Psoas muscle (tissue), 8 donors: ENCODE results near the gene ARHGAP12. TPM values are rescaled to one million over a fixed set of nuclear protein-coding genes. Genes with fewer than 3 reads are reported as not detected.

Experiments
- ATAC-seq, 4 donors: fragments of 200-7000 bp; cut with Tn5 transposase; one replicate each; pipeline ENCODE4 v1.9.1; 2020; ENCODE audit warnings: moderate library complexity in 3 of 4, mild to moderate bottlenecking in 2 of 4
- DNase-seq, 2 donors: peaks; one replicate each; pipeline ENCODE4 v3.0.0-alpha.2; 2020
- H3K27ac ChIP-seq: fragments of 200-600 bp; one replicate; pipeline ENCODE4 v1.8.0; 2022
- H3K27me3 ChIP-seq, 3 donors: fragments of 200-600 bp in 1 of 3; one replicate each; pipeline versions ENCODE4 v1.6.1 to v1.8.0; 2013 to 2022; ENCODE audit warnings: low read length in 2 of 3, mild to moderate bottlenecking in 2 of 3, moderate library complexity in 1 of 3; ENCODE audit not compliant: insufficient read depth in 3 of 3
- H3K36me3 ChIP-seq, 2 donors: fragments of 200-600 bp in 1 of 2; one replicate each; pipeline versions ENCODE4 v1.6.1 to v1.8.0; 2013 to 2022; ENCODE audit warnings: low read depth in 1 of 2, mild to moderate bottlenecking in 1 of 2, moderate library complexity in 1 of 2; ENCODE audit not compliant: insufficient read depth in 1 of 2
- H3K4me1 ChIP-seq: fragments of 200-600 bp; one replicate; pipeline ENCODE4 v1.8.0; 2022
- H3K4me3 ChIP-seq: fragments of 200-600 bp; one replicate; pipeline ENCODE4 v1.8.0; 2022; ENCODE audit warnings: mild to moderate bottlenecking
- H3K9me3 ChIP-seq: fragments of 200-600 bp; one replicate; pipeline ENCODE4 v1.8.0; 2022
- WGBS, 3 donors: extraction: QIAGEN DNeasy Blood & Tissue Kit; methylation state at CpG; one replicate each; pipeline versions ENCODE4 v1.1.6 to v1.1.7; 2013; 5-methylcytosine and 5-hydroxymethylcytosine counted together
- intact Hi-C, 2 donors: fragments of 100-400 bp; cut with DNase I; formaldehyde crosslinking; loops; one replicate each; pipeline versions ENCODE4 v1.11.0 to v1.14.2; 2022
- long read RNA-seq, 2 donors: library from polyadenylated mRNA; unstranded; transcript quantifications; one replicate each; pipeline ENCODE4 v2.0.0, GENCODE V29; 2021
- polyA plus RNA-seq, 3 donors: library from polyadenylated mRNA; stranded (reverse); fragments of 200-250 nt; gene quantifications; one replicate each; pipeline ENCODE4 v1.2.3, GENCODE V29; 2013
- total RNA-seq, 4 donors: library from RNA; stranded (reverse); fragmentation: NEBNext Ultra II Directional in 2 of 4; extraction: Animal tissue kit (Norgen Biotek cat#: 25700) in 2 of 4; gene quantifications; one replicate each; pipeline versions ENCODE4 v1.2.1 to v1.2.4, GENCODE V29; 2021 to 2023
- TF ChIP-seq, protein P1 (sequence below): fragments of 200-600 bp; IDR thresholded peaks from one replicate; pipeline ENCODE4 v1.8.0; 2022; ENCODE audit warnings: antibody characterized with exemption
- donor health status: healthy with polysubstance abuse.
- donor health status: DM: no; HTN: no; CAD: no; lungs with moderate emphysema.
- donor health status: Bipolar disorder and iron deficiency.
- donor health status: healthy.
- donor health status: DM: yes; HTN: yes; CAD: no.
- donor health status: DM: no; HTN: no; CAD: no.
- donor health status: DM: no; HTN: no; CAD: no.
- donor health status: DM: yes; HTN: yes; CAD: no.

The ARHGAP12 gene, protein sequence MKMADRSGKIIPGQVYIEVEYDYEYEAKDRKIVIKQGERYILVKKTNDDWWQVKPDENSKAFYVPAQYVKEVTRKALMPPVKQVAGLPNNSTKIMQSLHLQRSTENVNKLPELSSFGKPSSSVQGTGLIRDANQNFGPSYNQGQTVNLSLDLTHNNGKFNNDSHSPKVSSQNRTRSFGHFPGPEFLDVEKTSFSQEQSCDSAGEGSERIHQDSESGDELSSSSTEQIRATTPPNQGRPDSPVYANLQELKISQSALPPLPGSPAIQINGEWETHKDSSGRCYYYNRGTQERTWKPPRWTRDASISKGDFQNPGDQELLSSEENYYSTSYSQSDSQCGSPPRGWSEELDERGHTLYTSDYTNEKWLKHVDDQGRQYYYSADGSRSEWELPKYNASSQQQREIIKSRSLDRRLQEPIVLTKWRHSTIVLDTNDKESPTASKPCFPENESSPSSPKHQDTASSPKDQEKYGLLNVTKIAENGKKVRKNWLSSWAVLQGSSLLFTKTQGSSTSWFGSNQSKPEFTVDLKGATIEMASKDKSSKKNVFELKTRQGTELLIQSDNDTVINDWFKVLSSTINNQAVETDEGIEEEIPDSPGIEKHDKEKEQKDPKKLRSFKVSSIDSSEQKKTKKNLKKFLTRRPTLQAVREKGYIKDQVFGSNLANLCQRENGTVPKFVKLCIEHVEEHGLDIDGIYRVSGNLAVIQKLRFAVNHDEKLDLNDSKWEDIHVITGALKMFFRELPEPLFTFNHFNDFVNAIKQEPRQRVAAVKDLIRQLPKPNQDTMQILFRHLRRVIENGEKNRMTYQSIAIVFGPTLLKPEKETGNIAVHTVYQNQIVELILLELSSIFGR
- total RNA-seq (10 to 100 TPM; 10.9 to 14.9 (median 11.3) TPM), polyA plus RNA-seq (10 to 100 TPM in 2 of 3 donors, 1 to 10 TPM in 1; 8.2 to 18.2 (median 17.6) TPM)
- long read RNA-seq, donor 1, partial matches to known transcripts = 3 of 3 reads
- long read RNA-seq, donor 1, other reads (novel, unspliced or antisense) = 0 of 3 reads
- long read RNA-seq, donor 2, full-length matches to known transcripts = 3 of 7 reads
- long read RNA-seq, donor 2, partial matches to known transcripts = 3 of 7 reads
- long read RNA-seq, donor 2, other reads (novel, unspliced or antisense) = 1 of 7 reads

DNA sequence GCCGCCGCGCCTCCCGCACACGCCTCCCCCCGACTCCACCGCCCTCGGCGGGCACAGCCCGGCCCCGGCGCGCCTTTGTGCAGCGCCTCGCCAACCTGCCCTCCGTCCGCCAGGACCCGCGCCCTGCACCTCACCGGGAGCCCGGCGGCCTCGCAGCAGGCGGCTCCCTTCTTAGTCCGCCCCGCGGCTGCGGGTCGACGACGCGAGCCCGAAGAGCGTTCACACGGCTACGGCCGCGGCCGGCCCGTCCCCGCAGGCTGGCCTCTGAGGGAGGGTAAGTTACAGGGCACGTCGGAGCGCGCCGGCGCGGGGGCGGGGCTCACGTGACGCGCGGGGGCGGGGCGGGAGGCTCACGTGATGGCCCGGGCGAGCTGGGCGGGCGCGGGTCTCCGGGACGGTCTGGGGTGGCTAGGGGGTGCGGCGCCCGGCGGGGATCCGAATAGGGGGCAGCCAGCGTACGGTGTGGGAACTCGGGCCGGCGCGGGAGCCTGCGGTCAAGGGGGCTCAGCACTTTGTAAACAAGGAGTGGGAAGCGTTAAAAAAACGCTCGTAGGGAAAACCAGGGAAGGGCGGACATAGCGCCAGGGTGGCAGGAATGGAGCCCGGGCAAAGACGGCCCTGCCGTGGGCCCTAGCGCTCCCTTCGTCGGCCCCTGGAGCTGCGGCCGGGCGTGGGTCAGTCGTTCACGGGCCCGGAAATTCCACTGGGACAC, at the start of gene ARHGAP12:
ARHGAP12 (minus strand) TSS at position 283 of the 712 bp plus-strand sequence. CDS start 19,976 bp downstream, outside the sequence.
- intact Hi-C loops = loop anchor here (5.0 to 10.0 kb wide), 2 partner anchors 61 to 64 kb away; no protein-coding TSS in a partner anchor
- H3K27ac ChIP-seq = peak within 1 kb of the TSS; percentile 91

DNA sequence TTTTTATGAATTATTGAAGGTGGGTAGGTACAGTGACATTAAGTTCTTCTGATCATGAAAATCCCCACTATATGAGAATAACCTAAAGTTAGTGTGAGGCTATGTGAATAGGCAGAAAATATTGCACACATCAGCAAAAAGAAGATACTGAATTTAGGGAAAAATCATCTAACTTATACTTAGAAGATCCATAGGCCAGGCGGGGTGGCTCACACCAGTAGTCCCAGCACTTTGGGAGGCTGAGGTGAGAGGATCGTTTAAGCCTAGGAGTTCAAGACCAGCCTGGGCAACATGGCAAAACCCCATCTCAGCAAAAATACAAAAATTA, 49.5 kb upstream of the ARHGAP12 start:
- H3K27me3 ChIP-seq = no peaks in the 10 kb centered on the region
- H3K36me3 ChIP-seq = no peaks in the 10 kb centered on the region
- intact Hi-C loops = no loop called here
- TF ChIP-seq, protein P1, sequence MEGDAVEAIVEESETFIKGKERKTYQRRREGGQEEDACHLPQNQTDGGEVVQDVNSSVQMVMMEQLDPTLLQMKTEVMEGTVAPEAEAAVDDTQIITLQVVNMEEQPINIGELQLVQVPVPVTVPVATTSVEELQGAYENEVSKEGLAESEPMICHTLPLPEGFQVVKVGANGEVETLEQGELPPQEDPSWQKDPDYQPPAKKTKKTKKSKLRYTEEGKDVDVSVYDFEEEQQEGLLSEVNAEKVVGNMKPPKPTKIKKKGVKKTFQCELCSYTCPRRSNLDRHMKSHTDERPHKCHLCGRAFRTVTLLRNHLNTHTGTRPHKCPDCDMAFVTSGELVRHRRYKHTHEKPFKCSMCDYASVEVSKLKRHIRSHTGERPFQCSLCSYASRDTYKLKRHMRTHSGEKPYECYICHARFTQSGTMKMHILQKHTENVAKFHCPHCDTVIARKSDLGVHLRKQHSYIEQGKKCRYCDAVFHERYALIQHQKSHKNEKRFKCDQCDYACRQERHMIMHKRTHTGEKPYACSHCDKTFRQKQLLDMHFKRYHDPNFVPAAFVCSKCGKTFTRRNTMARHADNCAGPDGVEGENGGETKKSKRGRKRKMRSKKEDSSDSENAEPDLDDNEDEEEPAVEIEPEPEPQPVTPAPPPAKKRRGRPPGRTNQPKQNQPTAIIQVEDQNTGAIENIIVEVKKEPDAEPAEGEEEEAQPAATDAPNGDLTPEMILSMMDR = no peak
- no peak overlapping the region for H3K27ac ChIP-seq
- no peak overlapping the region for H3K4me3 ChIP-seq
- 61 to 74% (median 71%) methylated on average over 2 of the region's 2 CpGs for whole genome bisulfite sequencing, 3 donors
- ATAC-seq (no peak), DNase-seq (no peak)
- no peaks in the 10 kb centered on the region for H3K9me3 ChIP-seq
- H3K4me1 ChIP-seq = no peaks in the 10 kb centered on the region

More for the DNA sequence above, at the start of gene ARHGAP12:
- ATAC-seq (peak; percentile 96 to 98 (median 96)), DNase-seq (peak; percentile 93 to 95)
- Histone ChIP-seq H3K4me3 (peak within 1 kb of the TSS; percentile 90), H3K9me3 (no peaks in the 10 kb centered on the region), H3K4me1 (peaks cover 23% of the 10 kb centered on the region), H3K27me3 (no peaks in the 10 kb centered on the region), H3K36me3 (no peaks in the 10 kb centered on the region)
- TF ChIP-seq, protein P1 = peak; percentile 9
- 0 to 1% (median 0%) methylated on average over 61 to 92 of the region's 92 CpGs for WGBS, 3 donors

DNA sequence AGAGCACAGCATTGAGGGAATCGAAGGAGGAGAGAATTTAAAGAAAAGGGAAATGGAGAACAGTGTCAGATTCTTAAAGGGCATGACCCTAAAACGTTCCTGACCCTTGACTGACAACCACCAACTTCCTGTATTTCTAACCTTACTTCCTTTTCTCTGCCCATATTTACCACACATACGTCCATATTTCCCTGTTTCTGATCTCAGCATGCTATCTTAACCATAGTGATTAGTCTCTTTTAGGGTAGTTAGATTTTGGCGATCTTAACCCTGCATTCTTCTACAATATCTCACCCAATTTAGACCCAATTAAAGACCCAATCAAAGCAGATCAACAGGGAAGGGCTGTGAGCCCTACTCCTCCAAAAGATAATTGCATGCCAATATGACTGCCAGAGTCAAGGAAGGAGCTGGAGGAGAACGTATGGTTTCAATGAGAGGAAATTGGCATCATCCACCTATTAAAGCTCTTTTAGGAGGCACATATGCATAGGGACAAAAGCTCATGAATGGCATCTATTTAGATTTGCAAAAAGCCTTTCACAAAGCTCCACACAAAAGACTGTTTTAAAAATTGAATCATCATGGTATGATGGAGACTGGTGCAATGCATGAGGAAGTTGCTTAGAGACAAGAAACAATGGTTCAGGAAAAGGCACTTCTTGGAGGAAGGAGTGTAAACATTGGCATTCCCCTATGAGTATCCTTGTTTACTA, 49.0 kb upstream of the ARHGAP12 start:
- TF ChIP-seq, protein P1 = no peak
- Histone ChIP-seq H3K9me3 (no peaks in the 10 kb centered on the region), H3K27ac (no peak overlapping the region), H3K4me1 (no peaks in the 10 kb centered on the region), H3K4me3 (no peak overlapping the region), H3K36me3 (no peaks in the 10 kb centered on the region), H3K27me3 (no peaks in the 10 kb centered on the region)
- intact Hi-C loops = no loop called here
- ATAC-seq (no peak), DNase-seq (no peak)
- 66 to 69% (median 68%) methylated on average over 5 of the region's 5 CpGs for WGBS, 3 donors
